ENCODE results near the gene BPIFA1. TPM values are rescaled to one million over a fixed set of nuclear protein-coding genes. Genes with fewer than 3 reads are reported as not detected.

Gene BPIFA1
- polyA plus RNA-seq, 3 donors, result not detected

DNA sequence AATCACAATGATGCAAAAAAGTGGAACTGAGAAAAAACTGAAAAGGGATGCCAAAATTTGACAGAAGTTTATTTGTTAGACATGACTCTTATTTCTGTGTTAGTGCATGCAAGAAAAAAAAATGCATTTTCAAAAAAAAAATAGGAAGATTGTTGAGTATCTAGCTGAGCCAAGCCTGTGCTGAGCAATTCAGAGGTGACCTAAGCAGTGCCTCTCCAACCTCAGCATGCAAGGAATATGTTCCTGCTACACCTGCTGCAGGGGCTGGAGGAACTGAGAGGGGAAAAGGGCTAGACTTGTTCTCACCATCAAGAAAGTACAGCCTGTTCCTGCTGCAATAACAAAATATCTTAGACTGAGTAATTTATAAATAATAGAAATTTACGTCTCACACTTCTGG lies 43.8 kb upstream of the BPIFA1 start:
- H3K27ac ChIP-seq (ENCODE audit: low read depth in 1 of 2, low read length in 2 of 2), result no peak overlapping the region
- no peak overlapping the region for H3K4me3 ChIP-seq (replicated peaks in 1 of 3; ENCODE audit: low read depth in 2 of 3, low read length in 3 of 3)
- H3K36me3 ChIP-seq (replicated peaks in 1 of 2; ENCODE audit: control insufficient read depth in 1 of 2, insufficient read depth in 2 of 2, low read length in 2 of 2), result no peaks in the 10 kb centered on the region
- Mint-ChIP-seq H3K27me3 (ENCODE audit: low read depth in 3 of 3) (peaks cover 3 to 5% (median 5%) of the 10 kb centered on the region in 3 donors), H3K27ac (no peak overlapping the region), H3K4me1 (no peaks in the 10 kb centered on the region), H3K36me3 (no peaks in the 10 kb centered on the region), H3K4me3 (no peak overlapping the region), H3K9me3 (peaks cover 0 to 1% (median 0%) of the 10 kb centered on the region in 7 donors)
- intact Hi-C loops (cut with micrococcal nuclease), result no loop called here
- TF ChIP-seq, protein P1, sequence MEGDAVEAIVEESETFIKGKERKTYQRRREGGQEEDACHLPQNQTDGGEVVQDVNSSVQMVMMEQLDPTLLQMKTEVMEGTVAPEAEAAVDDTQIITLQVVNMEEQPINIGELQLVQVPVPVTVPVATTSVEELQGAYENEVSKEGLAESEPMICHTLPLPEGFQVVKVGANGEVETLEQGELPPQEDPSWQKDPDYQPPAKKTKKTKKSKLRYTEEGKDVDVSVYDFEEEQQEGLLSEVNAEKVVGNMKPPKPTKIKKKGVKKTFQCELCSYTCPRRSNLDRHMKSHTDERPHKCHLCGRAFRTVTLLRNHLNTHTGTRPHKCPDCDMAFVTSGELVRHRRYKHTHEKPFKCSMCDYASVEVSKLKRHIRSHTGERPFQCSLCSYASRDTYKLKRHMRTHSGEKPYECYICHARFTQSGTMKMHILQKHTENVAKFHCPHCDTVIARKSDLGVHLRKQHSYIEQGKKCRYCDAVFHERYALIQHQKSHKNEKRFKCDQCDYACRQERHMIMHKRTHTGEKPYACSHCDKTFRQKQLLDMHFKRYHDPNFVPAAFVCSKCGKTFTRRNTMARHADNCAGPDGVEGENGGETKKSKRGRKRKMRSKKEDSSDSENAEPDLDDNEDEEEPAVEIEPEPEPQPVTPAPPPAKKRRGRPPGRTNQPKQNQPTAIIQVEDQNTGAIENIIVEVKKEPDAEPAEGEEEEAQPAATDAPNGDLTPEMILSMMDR (IDR thresholded peaks at IDR 0.05), result no peak
- no peak overlapping the region for H3K9ac ChIP-seq (ENCODE audit: insufficient read depth, low read length, poor library complexity, severe bottlenecking)
- no peaks in the 10 kb centered on the region for H3K9me3 ChIP-seq (replicated peaks in 1 of 2; ENCODE audit: control insufficient read depth in 1 of 2, insufficient read depth in 1 of 2, low read length in 2 of 2)
- H3K4me2 ChIP-seq (replicated peaks; ENCODE audit: extremely low read depth, low read length, poor library complexity, severe bottlenecking), result no peak overlapping the region
- H3K27me3 ChIP-seq (ENCODE audit: control insufficient read depth in 2 of 2, insufficient read depth in 2 of 2, low read length in 2 of 2), result no peaks in the 10 kb centered on the region
- no CpG with 5 or more reads among the region's 1 CpG for whole genome bisulfite sequencing (ENCODE audit: insufficient coverage)
- H3K4me1 ChIP-seq (ENCODE audit: control insufficient read depth in 1 of 2, insufficient read depth in 2 of 2, low read length in 2 of 2), result no peaks in the 10 kb centered on the region
- H3K79me2 ChIP-seq (ENCODE audit: insufficient read depth, low read length), result no peaks in the 10 kb centered on the region
- no peak for DNase-seq
- no peaks in the 10 kb centered on the region for H4K20me1 ChIP-seq (ENCODE audit: insufficient read depth, low read length)
- H2AFZ ChIP-seq (ENCODE audit: insufficient read depth, low read depth, low read length, poor library complexity, severe bottlenecking), result no peak overlapping the region

DNA sequence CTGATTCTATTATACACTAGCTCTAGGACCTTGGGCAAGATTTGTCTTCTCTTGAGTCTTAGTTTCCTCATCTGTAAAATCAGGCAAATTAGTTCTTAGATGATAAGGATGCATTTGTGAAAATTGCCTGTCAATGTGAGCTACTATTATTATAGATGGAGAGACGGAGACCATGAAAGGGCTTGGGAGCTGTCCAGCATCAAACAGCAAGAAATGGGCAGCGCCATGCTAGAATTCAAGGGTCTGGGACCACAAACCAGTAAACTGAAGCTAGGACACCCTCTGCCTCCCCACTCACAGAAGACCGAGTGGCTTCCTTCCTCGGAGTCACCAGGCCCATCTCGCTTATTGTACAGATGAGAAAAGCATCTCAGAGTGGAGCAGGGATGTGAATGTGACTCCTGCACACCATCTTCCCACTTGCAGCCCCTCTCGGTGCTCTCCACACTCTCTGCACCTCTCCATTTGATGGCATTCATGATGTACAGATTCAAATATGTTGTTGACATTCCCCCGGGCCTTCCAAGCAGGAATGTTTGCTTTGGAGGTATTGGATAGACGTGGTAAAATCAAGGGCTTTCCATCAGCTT lies 42.8 kb upstream of the BPIFA1 start:
- Mint-ChIP-seq H3K27me3 (ENCODE audit: low read depth in 3 of 3) (peaks cover 2 to 5% (median 5%) of the 10 kb centered on the region in 3 donors), H3K36me3 (no peaks in the 10 kb centered on the region), H3K27ac (no peak overlapping the region), H3K4me1 (no peaks in the 10 kb centered on the region), H3K9me3 (no peaks in the 10 kb centered on the region), H3K4me3 (no peak overlapping the region)
- TF ChIP-seq, protein P1 (IDR thresholded peaks at IDR 0.05), result no peak
- Histone ChIP-seq H3K27ac (ENCODE audit: low read depth in 1 of 2, low read length in 2 of 2) (no peak overlapping the region), H3K9me3 (replicated peaks in 1 of 2; ENCODE audit: control insufficient read depth in 1 of 2, insufficient read depth in 1 of 2, low read length in 2 of 2) (no peaks in the 10 kb centered on the region), H3K79me2 (ENCODE audit: insufficient read depth, low read length) (no peaks in the 10 kb centered on the region), H3K4me2 (replicated peaks; ENCODE audit: extremely low read depth, low read length, poor library complexity, severe bottlenecking) (no peak overlapping the region), H4K20me1 (ENCODE audit: insufficient read depth, low read length) (no peaks in the 10 kb centered on the region), H2AFZ (ENCODE audit: insufficient read depth, low read depth, low read length, poor library complexity, severe bottlenecking) (no peak overlapping the region), H3K4me3 (replicated peaks in 1 of 3; ENCODE audit: low read depth in 2 of 3, low read length in 3 of 3) (no peak overlapping the region), H3K4me1 (ENCODE audit: control insufficient read depth in 1 of 2, insufficient read depth in 2 of 2, low read length in 2 of 2) (no peaks in the 10 kb centered on the region), H3K27me3 (ENCODE audit: control insufficient read depth in 2 of 2, insufficient read depth in 2 of 2, low read length in 2 of 2) (no peaks in the 10 kb centered on the region), H3K36me3 (replicated peaks in 1 of 2; ENCODE audit: control insufficient read depth in 1 of 2, insufficient read depth in 2 of 2, low read length in 2 of 2) (no peaks in the 10 kb centered on the region), H3K9ac (ENCODE audit: insufficient read depth, low read length, poor library complexity, severe bottlenecking) (no peak overlapping the region)
- intact Hi-C loops (cut with micrococcal nuclease), result no loop called here
- 60% methylated on average over 1 of the region's 8 CpGs for WGBS (ENCODE audit: insufficient coverage)
- DNase-seq, result no peak

Measured in CD14-positive monocyte (primary cell).